H1 (cell line): ENCODE measurements around the gene DDX3Y. TPM values are rescaled to one million over a fixed set of nuclear protein-coding genes. Genes with fewer than 3 reads are reported as not detected.
A peak's percentile ranks its signal among the peaks of the same experiment; 100 is the strongest.

ENCODE experiments used
- CTCF ChIA-PET: fragments of 300-600 bp; sonication (Branson Sonifier 250); formaldehyde crosslinking; loops from one replicate; lab custom pipeline; 2021; ENCODE audit not compliant: partially characterized antibody; lab: Charles Lee
- POLR2A ChIA-PET: fragments of 300-600 bp; sonication (Branson Sonifier 250); formaldehyde crosslinking; loops from one replicate; lab custom pipeline; 2021; ENCODE audit warnings: inconsistent platforms; ENCODE audit not compliant: partially characterized antibody; lab: Charles Lee
- DNase-seq, 2 experiments: peaks; one replicate each; pipeline versions ENCODE4 v3.0.0 to v3.0.0-alpha.2; 2010 to 2022; ENCODE audit warnings: low spot score in 2 of 2, low read depth in 1 of 2, mixed read lengths in 1 of 2
- FAIRE-seq: peaks from 2 replicates; lab custom pipeline; 2011; peaks lifted over from hg19 to GRCh38; lab: Jason Lieb, UNC
- H2AFZ ChIP-seq: 2 replicates; pipeline ENCODE4 v1.8.1; 2012; ENCODE audit warnings: low read length, inconsistent platforms
- H2AK5ac ChIP-seq: 2 replicates; pipeline ENCODE4 v1.6.1; 2013; ENCODE audit warnings: low read depth, low read length
- H2BK120ac ChIP-seq: replicated peaks from 2 replicates; pipeline ENCODE3; 2013; ENCODE audit warnings: low read depth, low read length, inconsistent platforms
- H2BK12ac ChIP-seq: 2 replicates; pipeline ENCODE4 v1.6.1; 2013; ENCODE audit warnings: low read depth, low read length
- H2BK15ac ChIP-seq: 2 replicates; pipeline ENCODE4 v1.6.1; 2013; ENCODE audit warnings: low read length
- H2BK20ac ChIP-seq: 2 replicates; pipeline ENCODE4 v1.6.1; 2013; ENCODE audit warnings: low read length
- H2BK5ac ChIP-seq: 2 replicates; pipeline ENCODE4 v1.6.1; 2013; ENCODE audit warnings: low read depth, low read length
- H3K14ac ChIP-seq: 2 replicates; pipeline ENCODE4 v1.6.1; 2013; ENCODE audit warnings: inconsistent platforms; ENCODE audit not compliant: insufficient read length
- H3K18ac ChIP-seq: 2 replicates; pipeline ENCODE4 v1.6.1; 2013; ENCODE audit warnings: low read length; ENCODE audit errors: extremely low read depth
- H3K23ac ChIP-seq: 2 replicates; pipeline ENCODE4 v1.6.1; 2013; ENCODE audit warnings: inconsistent platforms; ENCODE audit not compliant: insufficient read length
- H3K23me2 ChIP-seq: 2 replicates; pipeline ENCODE4 v1.6.1; 2013; ENCODE audit warnings: low read depth, low read length
- H3K27ac ChIP-seq: 2 replicates; pipeline ENCODE4 v1.6.1; 2011; ENCODE audit warnings: low read depth, low read length, inconsistent platforms
- H3K27me3 ChIP-seq, 4 experiments: replicated peaks in 1 of 4; 1 replicate in 1 of 4; 2 replicates in 3 of 4; pipeline versions ENCODE4 v1.6.1 to v1.8.1; 2011 to 2013; ENCODE audit warnings: low read length in 3 of 4, mild to moderate bottlenecking in 3 of 4, inconsistent platforms in 2 of 4, mixed read lengths in 2 of 4, moderate library complexity in 1 of 4; ENCODE audit not compliant: control insufficient read depth in 3 of 4, insufficient read depth in 3 of 4; ENCODE audit errors: extremely low read depth in 1 of 4
- H3K36me3 ChIP-seq, 4 experiments: 2 replicates each; pipeline versions ENCODE4 v1.6.1 to v1.8.1; 2011 to 2013; ENCODE audit warnings: mild to moderate bottlenecking in 4 of 4, low read length in 3 of 4, moderate library complexity in 2 of 4, control low read depth in 1 of 4, inconsistent platforms in 1 of 4; ENCODE audit not compliant: insufficient read depth in 4 of 4, control insufficient read depth in 2 of 4
- H3K4ac ChIP-seq: replicated peaks from 2 replicates; pipeline ENCODE3; 2013; ENCODE audit warnings: low read length, low read depth, mixed read lengths, inconsistent platforms; ENCODE audit not compliant: insufficient read length
- H3K4me1 ChIP-seq, 4 experiments: replicated peaks in 1 of 4; 1 replicate in 1 of 4; 2 replicates in 3 of 4; pipeline versions ENCODE4 v1.6.1 to v1.8.1; 2011 to 2013; ENCODE audit warnings: low read length in 3 of 4, inconsistent platforms in 2 of 4, mixed read lengths in 1 of 4; ENCODE audit not compliant: insufficient read depth in 4 of 4, control insufficient read depth in 3 of 4
- H3K4me2 ChIP-seq, 2 experiments: 2 replicates each; pipeline versions ENCODE4 v1.6.1 to v1.8.1; 2011 to 2013; ENCODE audit warnings: low read depth in 2 of 2, low read length in 2 of 2, control low read depth in 1 of 2, inconsistent platforms in 1 of 2, mild to moderate bottlenecking in 1 of 2; ENCODE audit not compliant: insufficient read depth in 1 of 2
- H3K4me3 ChIP-seq, 4 experiments: fragments of 200-600, 300-600 bp in 1 of 4; sonication (generic), shearing (Covaris generic), sonication (Bioruptor Twin) in 1 of 4; 2 replicates each; pipeline versions ENCODE4 v1.5.1 to v1.8.1; 2011 to 2016; ENCODE audit warnings: low read length in 4 of 4, low read depth in 3 of 4, control low read depth in 2 of 4, inconsistent platforms in 2 of 4, mild to moderate bottlenecking in 2 of 4, mixed read lengths in 1 of 4, moderate library complexity in 1 of 4; ENCODE audit not compliant: insufficient read depth in 2 of 4; ENCODE audit errors: extremely low read depth in 1 of 4
- H3K56ac ChIP-seq: replicated peaks from 2 replicates; pipeline ENCODE3; 2013; ENCODE audit warnings: low read depth, mild to moderate bottlenecking, mixed read lengths, low read length, inconsistent platforms; ENCODE audit not compliant: insufficient read length
- H3K79me1 ChIP-seq: 2 replicates; pipeline ENCODE4 v1.6.1; 2013; ENCODE audit warnings: low read depth, low read length, control low read depth
- H3K79me2 ChIP-seq, 2 experiments: 2 replicates each; pipeline versions ENCODE4 v1.6.1 to v1.8.1; 2012 to 2013; ENCODE audit warnings: low read length in 2 of 2, mild to moderate bottlenecking in 2 of 2, inconsistent platforms in 1 of 2; ENCODE audit not compliant: insufficient read depth in 2 of 2, control insufficient read depth in 1 of 2
- H3K9ac ChIP-seq, 4 experiments: replicated peaks in 1 of 4; 1 replicate in 1 of 4; 2 replicates in 3 of 4; pipeline versions ENCODE4 v1.6.1 to v1.8.1; 2011 to 2013; ENCODE audit warnings: low read depth in 3 of 4, low read length in 3 of 4, control low read depth in 2 of 4, mild to moderate bottlenecking in 2 of 4, moderate library complexity in 2 of 4, inconsistent platforms in 1 of 4; ENCODE audit errors: extremely low read depth in 1 of 4
- H3K9me3 ChIP-seq, 2 experiments: 2 replicates each; pipeline versions ENCODE4 v1.6.1 to v1.8.1; 2012 to 2013; ENCODE audit warnings: mild to moderate bottlenecking in 2 of 2, moderate library complexity in 2 of 2, control low read depth in 1 of 2, inconsistent platforms in 1 of 2, low read depth in 1 of 2, low read length in 1 of 2, mixed read lengths in 1 of 2; ENCODE audit not compliant: insufficient read depth in 2 of 2
- H4K20me1 ChIP-seq, 2 experiments: replicated peaks in 1 of 2; 2 replicates each; pipeline versions ENCODE3 to v1.8.1; 2011 to 2013; ENCODE audit warnings: inconsistent platforms in 2 of 2, low read length in 2 of 2, mild to moderate bottlenecking in 1 of 2; ENCODE audit not compliant: insufficient read depth in 2 of 2, control insufficient read depth in 1 of 2
- H4K5ac ChIP-seq: 2 replicates; pipeline ENCODE4 v1.6.1; 2013; ENCODE audit warnings: low read length, low read depth, mixed read lengths, inconsistent platforms; ENCODE audit not compliant: insufficient read length
- H4K8ac ChIP-seq: 2 replicates; pipeline ENCODE4 v1.8.0; 2013; ENCODE audit warnings: mild to moderate bottlenecking, moderate library complexity, low read length, inconsistent platforms; ENCODE audit not compliant: insufficient read depth; ENCODE audit errors: extremely low read depth
- H4K91ac ChIP-seq: replicated peaks from 2 replicates; pipeline ENCODE3; 2013; ENCODE audit warnings: low read length, mixed read lengths, inconsistent platforms; ENCODE audit not compliant: insufficient read length
- SIN3A ChIP-seq, 2 experiments: IDR thresholded peaks in 1 of 2; conservative IDR thresholded peaks in 1 of 2; 2 replicates each; pipeline ENCODE4 v1.6.1; 2011 to 2012; ENCODE audit warnings: low read length in 2 of 2, improper control_type of control experiment in 1 of 2, low read depth in 1 of 2, mild to moderate bottlenecking in 1 of 2
- YY1 ChIP-seq: IDR thresholded peaks from 2 replicates; pipeline ENCODE4 v1.6.1; 2011; ENCODE audit warnings: low read depth, mild to moderate bottlenecking, low read length
- WGBS, 2 experiments: shearing (Covaris generic) in 1 of 2; methylation state at CpG; one replicate each; pipeline versions ENCODE4 v1.1.6 to v1.1.7; 2013 to 2015; ENCODE audit warnings: low lambda C conversion rate in 2 of 2, mixed read lengths in 2 of 2, inconsistent platforms in 1 of 2, low coverage in 1 of 2, missing lambda C conversion rate in 1 of 2; ENCODE audit not compliant: insufficient replicate concordance in 2 of 2, insufficient coverage in 1 of 2, insufficient read length in 1 of 2; ENCODE audit errors: extremely low coverage in 1 of 2, missing lambda C conversion rate in 1 of 2; 5-methylcytosine and 5-hydroxymethylcytosine counted together
- polyA plus RNA-seq, 7 experiments: library from polyadenylated mRNA; depleted of rRNA in 3 of 7; stranded (reverse) in 5 of 7; unstranded in 2 of 7; fragments of >200 nt in 5 of 7; fragments of 200-250 nt in 2 of 7; gene quantifications; 1 replicate in 5 of 7; 2 replicates in 1 of 7; 4 replicates in 1 of 7; pipeline versions ENCODE4 v1.2.1 to v1.2.3, GENCODE V29; 2011 to 2013; ENCODE audit warnings: missing spikeins in 2 of 7, mixed read lengths in 2 of 7
- total RNA-seq: library from RNA; stranded (reverse); fragmentation: NEBNext Ultra II Directional; extraction: Animal tissue kit (Norgen Biotek cat#: 25700); gene quantifications from 2 replicates; pipeline ENCODE4 v1.2.1, GENCODE V29; 2021

Gene DDX3Y
- total and polyA plus RNA-seq, 2 of the 8 experiments (the other 6 are each of a cell fraction or from before 2014, with no cell fraction given): 24.5 to 118 TPM

GRCh38 chrY:12905895-12906294, 1.2 kb downstream of the DDX3Y start:
- Histone ChIP-seq H2BK120ac (no peak overlapping the region), H4K5ac (peak overlapping the region; percentile 60), H3K14ac (no peak overlapping the region), H2BK12ac (no peak overlapping the region), H4K91ac (peak overlapping the region; percentile 81), H4K20me1 (peaks cover 3 to 5% of the 10 kb centered on the region in 2 experiments), H4K8ac (no peak overlapping the region), H3K23ac (no peak overlapping the region), H3K79me1 (no peaks in the 10 kb centered on the region), H2AFZ (0 out of 2 replicates have a peak overlapping the region, but pooled peaks have one; percentile 8), H2AK5ac (no peak overlapping the region), H3K23me2 (no peaks in the 10 kb centered on the region; the same call in 1 of the 2 replicates), H3K56ac (peak overlapping the region; percentile 6), H3K36me3 (peaks cover 0 to 11% (median 0%) of the 10 kb centered on the region in 4 experiments; a peak in 2 of 8 replicates), H3K27me3 (no peaks in the 10 kb centered on the region), H3K4me2 (peak overlapping the region; percentile 62 to 94), H3K9me3 (no peaks in the 10 kb centered on the region), H3K9ac (peak overlapping the region; percentile 77 to 95 (median 94)), H3K18ac (no peak overlapping the region), H3K4me3 (peak overlapping the region; percentile 89 to 100 (median 91)), H3K27ac (peak overlapping the region; percentile 57), H3K79me2 (peaks cover 32 to 63% of the 10 kb centered on the region in 2 experiments), H2BK15ac (no peak overlapping the region), H3K4me1 (no peaks in the 10 kb centered on the region; a peak in 1 of 7 replicates), H2BK20ac (no peak overlapping the region), H2BK5ac (no peak overlapping the region; the same call in 1 of the 2 replicates), H3K4ac (no peak overlapping the region)
- CTCF ChIA-PET: no interaction called here
- 2% methylated on average over 15 of the region's 15 CpGs; no CpG with 5 or more reads in 1 of the 2 experiments for WGBS, 2 experiments
- TF ChIP-seq YY1 (no peak), SIN3A (conservative IDR thresholded peaks at IDR 0.05 in 1 of 2, IDR thresholded peaks at IDR 0.05 in 1 of 2; ENCODE audit: low read depth in 1 of 2, low read length in 2 of 2) (0 out of 4 replicates have a peak, but pooled peaks of 1 of the 2 experiments have one; percentile 8)
- POLR2A ChIA-PET: interaction anchor here (1.1 kb wide), 1 partner anchor 13 kb away, joined by 3 read pairs; no protein-coding TSS in a partner anchor
- FAIRE-seq (no peak), DNase-seq (no peak)
